Left renal cortex interstitium (tissue), 4 donors: Measurements from ENCODE around the gene CDS2. TPM values are rescaled to one million over a fixed set of nuclear protein-coding genes. Genes with fewer than 3 reads are reported as not detected.
A peak's percentile ranks its signal among the peaks of the same experiment; 100 is the strongest.

ENCODE experiments used
- DNase-seq, 4 donors: peaks; one replicate each; pipeline ENCODE4 v3.0.0-alpha.2; 2013; ENCODE audit warnings: low read depth in 4 of 4, low spot score in 2 of 4, missing footprints in 1 of 4
- polyA plus RNA-seq, 4 donors: library from polyadenylated mRNA; unstranded; fragments of 120-200 nt; gene quantifications; one replicate each; pipeline ENCODE4 v1.2.1, GENCODE V29; 2013; ENCODE audit not compliant: insufficient read length in 4 of 4

The CDS2 gene
- polyA plus RNA-seq, 4 donors = 32.1 to 37.6 (median 33.8) TPM

DNA sequence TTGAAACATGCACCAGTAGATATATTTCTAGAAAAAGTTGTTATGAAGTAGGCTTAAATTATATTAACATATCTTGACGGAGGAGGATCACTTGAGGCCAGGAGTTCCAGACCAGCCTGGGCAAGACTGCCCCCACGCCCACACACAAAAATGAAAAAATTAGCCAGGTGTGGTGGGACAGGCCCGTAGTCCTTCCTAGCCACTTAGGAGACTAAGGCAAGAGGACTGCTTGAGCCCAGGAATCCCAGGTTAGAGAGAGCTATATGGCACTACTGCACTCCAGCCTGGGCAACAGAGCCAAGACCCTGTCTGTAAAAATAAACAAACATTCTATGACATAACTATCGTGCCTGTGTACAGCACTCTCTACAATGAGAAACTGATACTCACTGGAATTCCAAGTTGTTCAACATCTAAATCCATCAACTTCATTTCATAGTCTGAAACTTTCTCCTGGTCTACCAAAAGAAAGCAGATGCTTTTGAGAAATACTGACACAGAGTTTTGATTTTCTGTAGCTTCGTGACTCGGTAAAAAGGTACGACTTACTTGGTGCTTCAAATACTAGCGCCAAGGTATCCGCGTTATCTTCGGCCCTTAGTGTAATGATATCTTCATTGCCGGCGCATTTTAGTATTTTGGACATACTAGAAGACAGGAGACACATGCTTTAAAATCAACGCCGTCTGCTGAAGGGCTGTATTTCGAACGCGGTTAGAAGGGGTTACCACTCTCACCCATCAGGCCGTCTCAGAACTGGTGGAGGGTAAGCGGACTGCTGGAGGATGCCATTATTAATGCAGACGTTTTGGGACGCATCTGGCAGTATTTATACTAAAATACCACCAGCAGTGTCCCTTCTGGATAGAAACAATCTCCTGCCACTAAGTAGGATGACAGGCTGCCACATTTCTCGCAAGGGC lies 8.3 kb upstream of the CDS2 start:
- no peak for DNase-seq

DNA sequence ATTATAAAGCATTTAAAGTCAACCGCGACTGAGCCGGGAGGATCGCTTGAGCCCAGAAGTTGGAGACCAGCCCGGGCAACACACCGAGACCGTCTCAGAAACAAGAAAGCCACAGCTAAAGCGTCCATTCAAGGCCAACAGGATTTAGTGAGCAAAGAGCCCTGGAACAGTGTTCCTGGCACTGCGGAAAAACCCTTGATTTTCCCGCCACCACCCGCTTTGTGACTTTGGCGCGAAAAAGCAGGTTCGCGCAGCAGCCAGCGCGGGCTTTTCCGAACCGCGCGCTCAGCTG lies 7.7 kb upstream of the CDS2 start:
- no peak for DNase-seq

- DNase-seq = peak; percentile 82 to 93 (median 86)
These were observed 7.2 kb upstream of the CDS2 start, which contains the start of gene PCNA for GRCh38 chr20:5119435-5120184. TSS of gene PCNA (minus strand) at chr20:5119958. CDS start at chr20:5119798, 160 bp downstream.

DNA sequence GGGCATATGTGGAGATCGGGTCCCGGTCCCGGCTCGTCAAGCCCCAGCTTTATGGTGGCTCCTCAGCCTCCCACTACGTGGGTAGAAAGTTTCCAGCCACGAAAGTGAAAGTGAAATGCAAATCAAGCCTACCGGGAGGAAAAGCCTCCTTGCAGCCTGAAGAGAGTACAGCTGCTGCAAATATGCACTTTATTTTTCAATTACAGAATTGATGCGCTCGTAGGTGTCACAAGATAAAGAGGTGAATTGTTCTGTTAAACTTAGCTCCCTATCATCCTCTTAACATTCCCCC lies 6.7 kb upstream of the CDS2 start:
- DNase-seq = no peak

DNA sequence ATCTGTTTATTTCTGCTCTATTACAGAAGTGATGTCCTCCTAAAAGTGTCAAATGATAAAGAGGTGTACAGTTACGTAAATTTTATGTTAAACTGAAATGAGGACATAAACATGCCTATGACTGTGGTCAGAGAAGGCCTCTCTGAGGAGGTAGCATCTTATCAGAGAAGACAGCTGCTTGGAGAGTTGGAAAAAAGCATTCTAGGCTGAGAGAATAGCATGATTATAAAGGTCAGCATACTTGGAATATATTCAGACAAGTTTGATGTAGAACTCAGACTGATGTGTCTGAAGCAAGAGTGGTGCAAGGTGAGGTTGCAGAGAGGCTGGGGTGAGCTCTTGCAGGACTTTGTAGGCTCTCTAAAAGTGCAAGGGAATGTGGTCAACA lies 3.9 kb upstream of the CDS2 start:
- DNase-seq = no peak

GRCh38 chr20:5127204-5127858 lies 523 bp downstream of the CDS2 start:
- DNase-seq = peak in 2 of 4 donors; percentile 54 to 57

DNA sequence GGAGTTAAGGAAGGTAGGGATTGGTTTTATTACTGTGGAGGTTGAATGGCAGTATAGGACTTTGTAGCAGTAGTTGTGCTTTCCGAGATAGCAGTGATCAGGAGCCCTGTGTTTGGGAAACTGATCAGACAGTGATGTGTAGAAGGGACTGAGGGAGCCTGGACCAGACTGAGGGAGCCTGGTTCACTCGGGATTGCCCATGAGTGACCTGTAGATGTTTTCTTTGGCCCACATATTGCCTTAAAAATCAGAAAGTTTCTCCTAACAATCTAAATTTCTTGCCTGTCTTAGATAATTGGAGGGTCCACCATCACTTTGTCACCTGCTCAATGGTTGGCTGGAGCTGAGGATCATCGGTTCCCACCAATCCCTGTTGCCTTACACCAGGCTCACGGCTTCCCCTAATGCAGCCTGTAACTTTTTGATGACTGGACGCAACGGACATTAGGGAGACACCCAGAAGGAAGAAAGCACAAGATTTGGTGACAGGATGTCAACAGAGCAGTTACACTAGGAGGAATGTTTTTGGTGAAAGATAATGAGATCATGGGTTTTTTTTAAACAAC lies 1.1 kb downstream of the CDS2 start:
- no peak for DNase-seq

- DNase-seq = no peak
These were observed 2.1 kb downstream of the CDS2 start for GRCh38 chr20:5128886-5129285.

- DNase-seq = no peak
These were observed 4.7 kb downstream of the CDS2 start for GRCh38 chr20:5131502-5131901.

- DNase-seq = no peak
These were observed 7.2 kb downstream of the CDS2 start for GRCh38 chr20:5133998-5134397.

GRCh38 chr20:5135363-5136012 lies 8.7 kb downstream of the CDS2 start:
- DNase-seq = no peak

DNA sequence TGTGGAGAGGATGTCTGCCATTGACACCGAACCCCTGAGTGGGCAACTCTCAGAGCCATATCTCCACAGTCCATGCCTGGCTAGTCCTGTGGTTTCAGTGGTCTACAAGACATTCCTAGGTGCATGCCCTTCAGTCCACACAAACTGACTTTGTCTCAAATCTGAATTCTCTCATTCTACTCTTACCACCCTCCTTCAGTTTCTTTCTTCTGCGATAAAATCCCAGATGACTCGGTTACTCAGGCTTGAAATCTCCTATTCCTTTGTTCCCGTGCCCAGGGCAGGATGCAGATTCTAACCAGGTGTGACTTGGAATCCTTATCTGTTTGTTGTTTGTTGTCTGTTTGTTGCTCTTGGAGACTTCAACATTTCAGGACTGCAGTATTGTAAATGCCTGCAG lies 9.3 kb downstream of the CDS2 start:
- DNase-seq = no peak

DNA sequence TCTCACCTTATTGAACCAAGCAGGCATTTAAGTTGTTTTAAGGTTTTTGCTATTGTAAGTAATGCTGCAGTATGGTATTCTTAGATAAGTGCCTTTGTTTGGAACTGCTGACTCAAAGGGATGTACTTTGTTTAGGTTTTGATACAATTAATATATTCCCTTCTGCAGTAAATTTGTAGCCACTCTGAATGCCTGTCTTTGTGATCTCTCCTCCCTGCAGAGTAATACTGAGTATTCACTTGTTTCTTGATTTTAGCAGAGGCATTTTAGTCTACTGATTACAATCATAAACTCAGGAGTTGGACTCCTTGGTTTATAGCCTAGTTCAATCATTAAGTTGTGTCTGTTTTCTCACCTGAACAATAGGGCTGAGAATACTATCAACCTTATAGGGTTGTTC lies 13.4 kb downstream of the CDS2 start:
- no peak for DNase-seq

- DNase-seq = no peak
These were observed 14.8 kb downstream of the CDS2 start for GRCh38 chr20:5141615-5142014.

DNA sequence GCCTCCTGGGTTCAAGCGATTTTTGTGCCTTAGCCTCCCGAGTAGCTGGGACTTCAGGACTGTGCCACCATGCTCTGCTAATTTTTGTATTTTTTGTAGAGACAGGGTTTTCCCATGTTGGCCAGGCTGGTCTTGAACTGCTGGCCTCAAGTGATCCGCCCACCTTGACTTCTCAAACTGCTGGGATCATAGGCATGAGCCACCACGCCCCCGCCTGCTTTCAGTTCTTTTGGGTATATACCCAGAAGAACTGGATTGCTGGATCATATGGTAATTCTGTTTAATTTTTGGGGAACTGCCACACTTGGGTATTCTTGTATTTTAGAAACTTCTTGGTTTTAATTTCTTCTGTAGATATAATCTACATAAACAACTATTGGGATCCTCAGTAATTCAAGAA lies 17.0 kb downstream of the CDS2 start:
- no peak for DNase-seq

- DNase-seq = no peak
These were observed 18.7 kb downstream of the CDS2 start for GRCh38 chr20:5145365-5146098.

- DNase-seq = no peak
These were observed 19.4 kb downstream of the CDS2 start for GRCh38 chr20:5146099-5146668.

GRCh38 chr20:5146871-5147592 lies 20.2 kb downstream of the CDS2 start:
- no peak for DNase-seq

DNA sequence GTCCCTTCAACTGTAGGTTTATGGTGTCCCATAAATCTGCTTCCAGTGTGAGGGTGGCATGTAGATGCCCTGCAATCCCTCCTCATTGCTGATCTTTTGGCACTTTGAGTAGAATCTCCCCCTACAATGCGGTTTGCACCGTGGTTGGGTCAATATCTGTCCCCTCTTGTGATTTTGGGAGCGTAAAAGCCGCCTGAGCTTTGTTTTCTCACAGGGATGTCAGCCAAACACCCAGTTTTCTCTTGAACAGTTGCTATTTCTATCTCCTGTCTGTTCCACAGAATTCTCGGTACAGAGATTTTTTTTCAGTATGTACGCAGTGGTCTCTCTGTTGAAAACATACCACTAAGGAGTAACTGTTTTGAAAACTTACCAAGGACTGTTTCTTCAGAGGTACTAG lies 21.8 kb downstream of the CDS2 start:
- DNase-seq = no peak
